Cardiac fibroblast (primary cell): ENCODE data around the gene ADARB1.
A peak's percentile ranks its signal among the peaks of the same experiment; 100 is the strongest.

Experiments
- DNase-seq, 2 donors: peaks; one replicate each; pipeline versions ENCODE4 v3.0.0 to v3.0.0-alpha.2; 2010; ENCODE audit warnings: low read depth in 2 of 2
- H3K4me3 ChIP-seq, 2 donors: replicated peaks in 1 of 2; 1 replicate in 1 of 2; 2 replicates in 1 of 2; pipeline ENCODE4 v1.5.1; 2011; ENCODE audit warnings: low read depth in 2 of 2, low read length in 2 of 2, mild to moderate bottlenecking in 2 of 2, moderate library complexity in 1 of 2
- TF ChIP-seq, protein P1 (sequence below): IDR thresholded peaks from one replicate; pipeline ENCODE4 v1.5.1; 2011; ENCODE audit warnings: low read depth, mild to moderate bottlenecking, low read length, inconsistent platforms

The ADARB1 gene

DNA sequence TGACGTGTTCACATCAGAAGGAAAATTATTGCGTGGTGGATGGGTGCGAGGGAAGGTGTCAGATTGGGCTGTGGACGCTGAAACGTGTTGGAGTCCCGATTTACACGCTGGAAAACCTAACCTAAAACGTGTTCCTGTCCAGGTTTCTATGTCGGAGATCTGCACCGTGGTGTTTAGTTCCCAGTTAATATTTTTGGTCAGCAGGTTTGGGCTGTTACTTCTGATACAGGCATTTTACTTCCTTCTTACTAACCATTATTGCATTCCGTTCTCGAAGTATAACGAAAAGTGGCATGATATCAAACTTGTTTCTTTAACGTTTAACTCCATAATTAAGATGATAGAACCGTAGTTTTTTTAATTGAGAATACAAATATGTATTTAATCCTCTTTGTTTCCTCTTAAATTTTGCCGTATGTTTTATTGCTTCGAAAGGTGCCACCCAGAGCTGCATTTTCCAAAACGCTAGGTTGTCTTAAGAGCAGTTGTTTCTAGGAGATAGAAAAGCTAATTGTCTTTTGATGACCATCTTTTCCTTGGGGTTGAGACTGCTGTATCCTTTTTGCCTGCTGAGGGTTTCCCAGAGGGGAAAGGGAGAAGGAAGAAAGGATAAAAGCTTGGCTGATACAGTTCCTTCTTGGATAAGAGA lies 1.3 kb downstream of the ADARB1 start:
- peak overlapping the region; percentile 82 to 86 for H3K4me3 ChIP-seq
- TF ChIP-seq, protein P1, sequence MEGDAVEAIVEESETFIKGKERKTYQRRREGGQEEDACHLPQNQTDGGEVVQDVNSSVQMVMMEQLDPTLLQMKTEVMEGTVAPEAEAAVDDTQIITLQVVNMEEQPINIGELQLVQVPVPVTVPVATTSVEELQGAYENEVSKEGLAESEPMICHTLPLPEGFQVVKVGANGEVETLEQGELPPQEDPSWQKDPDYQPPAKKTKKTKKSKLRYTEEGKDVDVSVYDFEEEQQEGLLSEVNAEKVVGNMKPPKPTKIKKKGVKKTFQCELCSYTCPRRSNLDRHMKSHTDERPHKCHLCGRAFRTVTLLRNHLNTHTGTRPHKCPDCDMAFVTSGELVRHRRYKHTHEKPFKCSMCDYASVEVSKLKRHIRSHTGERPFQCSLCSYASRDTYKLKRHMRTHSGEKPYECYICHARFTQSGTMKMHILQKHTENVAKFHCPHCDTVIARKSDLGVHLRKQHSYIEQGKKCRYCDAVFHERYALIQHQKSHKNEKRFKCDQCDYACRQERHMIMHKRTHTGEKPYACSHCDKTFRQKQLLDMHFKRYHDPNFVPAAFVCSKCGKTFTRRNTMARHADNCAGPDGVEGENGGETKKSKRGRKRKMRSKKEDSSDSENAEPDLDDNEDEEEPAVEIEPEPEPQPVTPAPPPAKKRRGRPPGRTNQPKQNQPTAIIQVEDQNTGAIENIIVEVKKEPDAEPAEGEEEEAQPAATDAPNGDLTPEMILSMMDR, result no peak
- peak in 1 of 2 donors; percentile 27 for DNase-seq

DNA sequence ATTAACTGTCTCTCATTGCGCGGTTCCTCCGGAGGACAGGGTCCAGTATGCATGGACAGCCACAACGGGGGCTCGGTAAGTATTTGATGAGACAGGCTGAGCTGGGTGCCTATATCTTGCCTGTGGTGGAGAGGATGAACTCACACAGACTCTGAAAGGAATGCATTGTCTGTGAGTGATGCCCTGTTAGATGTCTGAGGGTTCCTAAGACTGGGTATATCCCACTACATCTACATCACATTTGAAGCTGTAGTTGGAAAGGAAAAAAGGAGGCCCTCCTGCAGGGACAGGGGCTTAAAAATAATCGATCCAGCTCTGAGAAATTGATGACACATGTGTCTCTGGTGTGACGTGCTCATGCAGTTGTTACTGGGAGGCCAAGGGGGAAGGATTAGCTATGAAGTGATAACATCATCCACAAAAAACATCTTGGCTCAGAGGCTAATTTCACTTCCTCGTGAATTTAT lies 1.9 kb downstream of the ADARB1 start:
- DNase-seq, result peak; percentile 22 to 45
- H3K4me3 ChIP-seq, result peak overlapping the region; percentile 21 to 86
- TF ChIP-seq, protein P1, result no peak

DNA sequence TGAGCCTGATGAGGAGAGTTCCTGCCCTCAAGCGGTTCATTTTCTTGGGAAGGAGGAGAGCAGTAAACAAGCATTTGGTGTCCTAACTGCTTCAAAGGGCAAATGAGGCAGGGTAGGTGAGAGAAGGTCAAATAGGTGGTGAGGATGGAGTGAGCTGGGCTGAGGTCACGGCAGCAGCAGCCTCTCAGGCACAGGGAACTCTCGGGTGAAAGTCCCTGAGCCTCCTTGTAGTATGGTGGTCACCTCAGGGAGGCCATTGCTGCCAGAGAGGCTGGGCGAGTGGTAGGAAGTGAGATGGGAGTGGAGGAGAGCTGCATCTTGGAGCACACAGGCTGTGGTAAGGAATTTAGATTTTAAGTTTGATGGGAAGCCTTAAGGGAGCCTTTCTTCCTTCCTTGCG lies 4.0 kb downstream of the ADARB1 start:
- DNase-seq, result no peak
- TF ChIP-seq, protein P1, result no peak
- H3K4me3 ChIP-seq, result no peak overlapping the region

DNA sequence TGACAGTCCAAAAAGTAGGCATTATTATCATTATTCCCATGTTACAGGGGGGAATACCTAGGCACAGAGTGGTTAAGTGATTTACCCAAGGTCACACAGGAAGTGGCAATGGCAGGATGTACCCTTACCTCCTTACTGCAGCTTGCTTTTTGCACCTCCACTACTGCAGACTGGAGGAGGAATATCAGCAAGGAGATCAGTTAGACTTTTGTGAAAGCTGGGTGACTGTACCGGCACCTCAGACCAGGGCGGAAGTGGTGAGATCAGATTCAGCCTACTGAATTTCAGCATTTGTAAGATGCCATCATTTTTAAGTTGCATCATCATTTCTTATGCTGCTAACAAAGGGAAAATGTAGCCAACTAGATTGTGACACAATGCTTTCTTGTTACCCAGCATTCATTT lies 4.5 kb downstream of the ADARB1 start:
- DNase-seq, result peak; percentile 87 to 96
- TF ChIP-seq, protein P1, result no peak
- peak overlapping the region in 1 of 2 donors; percentile 11 for H3K4me3 ChIP-seq

DNA sequence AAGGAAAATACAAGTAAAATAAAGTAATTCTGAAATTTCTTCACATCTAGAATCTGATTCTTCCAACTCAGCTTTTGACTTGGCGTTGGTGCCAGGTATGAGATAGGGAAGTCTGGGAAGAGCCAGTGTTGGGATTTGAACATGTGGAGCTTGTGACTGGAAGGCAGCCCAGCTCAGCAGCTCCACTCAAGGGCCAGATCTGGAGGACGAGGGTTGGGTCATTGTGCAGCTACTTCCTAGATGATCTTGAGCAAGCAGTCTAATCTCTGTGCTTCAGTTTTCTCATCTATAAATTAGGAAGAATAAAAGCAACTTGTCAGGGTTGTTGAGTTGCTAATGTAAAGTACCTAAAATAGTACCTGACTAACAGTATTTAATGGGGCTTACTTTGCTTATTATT lies 5.0 kb downstream of the ADARB1 start:
- no peak overlapping the region for H3K4me3 ChIP-seq
- no peak for DNase-seq
- TF ChIP-seq, protein P1, result no peak

DNA sequence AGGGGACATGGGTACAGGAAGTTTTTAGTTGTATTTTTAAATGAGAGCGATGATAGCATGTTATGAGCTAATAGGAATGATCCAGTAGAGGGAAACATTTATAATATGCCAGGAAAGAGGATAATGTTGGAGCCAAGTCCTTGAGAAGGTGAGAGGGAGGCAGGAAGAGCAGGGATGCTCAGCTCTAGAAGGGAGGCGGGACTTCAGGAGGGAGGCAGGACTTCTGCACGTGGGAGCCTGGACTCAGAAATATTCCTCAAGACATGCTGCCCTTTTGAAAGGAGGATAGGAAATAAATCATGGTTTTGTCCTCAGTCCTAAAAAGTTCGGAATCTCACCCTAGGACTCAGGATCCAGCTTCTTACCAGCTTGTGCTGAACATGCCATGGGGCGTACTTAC lies 5.9 kb downstream of the ADARB1 start:
- no peak overlapping the region for H3K4me3 ChIP-seq
- no peak for DNase-seq
- TF ChIP-seq, protein P1, result no peak
